Measurements from ENCODE around the gene PREX1. TPM values are rescaled to one million over a fixed set of nuclear protein-coding genes. Genes with fewer than 3 reads are reported as not detected.

The PREX1 gene
- total RNA-seq, 1 donor from 2014 or later = 235 TPM

DNA sequence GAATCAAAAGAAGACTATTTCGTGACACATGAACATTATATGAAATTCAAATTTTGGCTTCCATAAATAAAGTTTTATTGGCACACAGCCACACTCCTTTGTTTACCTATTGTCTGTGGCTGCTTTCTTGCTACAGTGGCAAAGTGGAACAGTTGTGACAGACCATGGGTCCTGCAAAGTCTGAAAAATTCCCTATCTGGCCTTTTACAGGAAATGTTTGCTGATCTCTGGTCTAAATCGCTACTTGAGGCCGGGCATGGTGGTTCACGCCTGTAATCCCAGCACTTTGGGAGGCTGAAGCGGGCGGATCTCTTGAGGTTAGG lies 23.1 kb upstream of the PREX1 start:
- peaks cover 7% of the 10 kb centered on the region for H3K4me1 Mint-ChIP-seq (ENCODE audit: low read depth, unreplicated experiment)
- H3K36me3 Mint-ChIP-seq (ENCODE audit: unreplicated experiment) = peaks cover 6% of the 10 kb centered on the region
- TF ChIP-seq, protein P1, sequence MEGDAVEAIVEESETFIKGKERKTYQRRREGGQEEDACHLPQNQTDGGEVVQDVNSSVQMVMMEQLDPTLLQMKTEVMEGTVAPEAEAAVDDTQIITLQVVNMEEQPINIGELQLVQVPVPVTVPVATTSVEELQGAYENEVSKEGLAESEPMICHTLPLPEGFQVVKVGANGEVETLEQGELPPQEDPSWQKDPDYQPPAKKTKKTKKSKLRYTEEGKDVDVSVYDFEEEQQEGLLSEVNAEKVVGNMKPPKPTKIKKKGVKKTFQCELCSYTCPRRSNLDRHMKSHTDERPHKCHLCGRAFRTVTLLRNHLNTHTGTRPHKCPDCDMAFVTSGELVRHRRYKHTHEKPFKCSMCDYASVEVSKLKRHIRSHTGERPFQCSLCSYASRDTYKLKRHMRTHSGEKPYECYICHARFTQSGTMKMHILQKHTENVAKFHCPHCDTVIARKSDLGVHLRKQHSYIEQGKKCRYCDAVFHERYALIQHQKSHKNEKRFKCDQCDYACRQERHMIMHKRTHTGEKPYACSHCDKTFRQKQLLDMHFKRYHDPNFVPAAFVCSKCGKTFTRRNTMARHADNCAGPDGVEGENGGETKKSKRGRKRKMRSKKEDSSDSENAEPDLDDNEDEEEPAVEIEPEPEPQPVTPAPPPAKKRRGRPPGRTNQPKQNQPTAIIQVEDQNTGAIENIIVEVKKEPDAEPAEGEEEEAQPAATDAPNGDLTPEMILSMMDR (IDR thresholded peaks at IDR 0.05; ENCODE audit: partially characterized antibody, unreplicated experiment) = no peak

DNA sequence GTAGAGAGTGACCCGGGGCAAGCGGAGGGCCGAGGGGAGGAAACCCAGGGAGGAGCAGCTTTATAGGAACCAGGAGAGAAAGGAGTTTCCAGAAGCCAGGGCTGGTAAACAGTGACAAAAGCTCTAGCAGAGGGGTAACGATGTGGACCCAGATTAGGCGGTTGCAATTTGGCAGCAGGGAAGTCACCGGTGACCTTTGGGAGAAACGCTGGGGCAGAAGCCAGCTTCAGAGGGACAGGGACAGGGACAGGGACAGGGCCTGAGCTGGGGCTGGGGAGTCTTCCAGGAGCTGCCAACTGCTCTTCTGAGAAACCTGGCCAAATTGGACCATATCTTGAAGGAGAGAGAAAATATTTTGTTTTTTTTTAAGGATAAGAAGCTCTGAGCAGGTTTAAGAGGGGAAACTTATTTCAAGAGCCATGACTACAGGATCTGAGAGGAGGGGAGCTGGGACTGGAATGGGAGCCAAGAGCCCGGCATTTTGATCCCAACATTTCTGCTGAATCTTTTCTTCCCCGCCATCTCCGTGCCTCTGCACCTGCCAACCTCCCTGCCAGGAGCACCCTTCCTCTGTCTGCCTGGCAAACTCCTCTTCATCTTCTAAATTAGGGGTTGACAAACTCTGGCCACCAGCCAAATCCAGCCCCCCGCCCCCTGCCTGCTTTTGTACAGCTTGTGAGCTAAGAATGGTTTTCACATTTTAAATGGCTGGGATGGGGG lies 22.6 kb upstream of the PREX1 start:
- Mint-ChIP-seq H3K4me1 (ENCODE audit: low read depth, unreplicated experiment) (peaks cover 7% of the 10 kb centered on the region), H3K9me3 (ENCODE audit: unreplicated experiment) (peaks cover 1% of the 10 kb centered on the region), H3K4me3 (ENCODE audit: unreplicated experiment) (no peak overlapping the region), H3K27ac (ENCODE audit: unreplicated experiment) (no peak overlapping the region), H3K36me3 (ENCODE audit: unreplicated experiment) (peaks cover 6% of the 10 kb centered on the region), H3K27me3 (ENCODE audit: unreplicated experiment) (peaks cover 4% of the 10 kb centered on the region)
- TF ChIP-seq, protein P1 (IDR thresholded peaks at IDR 0.05; ENCODE audit: partially characterized antibody, unreplicated experiment) = no peak
- DNase-seq = no peak

More for the DNA sequence above, 23.1 kb upstream of the PREX1 start:
- no peak for DNase-seq
- peaks cover 4% of the 10 kb centered on the region for H3K27me3 Mint-ChIP-seq (ENCODE audit: unreplicated experiment)
- peaks cover 1% of the 10 kb centered on the region for H3K9me3 Mint-ChIP-seq (ENCODE audit: unreplicated experiment)
- H3K27ac Mint-ChIP-seq (ENCODE audit: unreplicated experiment) = no peak overlapping the region
- no peak overlapping the region for H3K4me3 Mint-ChIP-seq (ENCODE audit: unreplicated experiment)

DNA sequence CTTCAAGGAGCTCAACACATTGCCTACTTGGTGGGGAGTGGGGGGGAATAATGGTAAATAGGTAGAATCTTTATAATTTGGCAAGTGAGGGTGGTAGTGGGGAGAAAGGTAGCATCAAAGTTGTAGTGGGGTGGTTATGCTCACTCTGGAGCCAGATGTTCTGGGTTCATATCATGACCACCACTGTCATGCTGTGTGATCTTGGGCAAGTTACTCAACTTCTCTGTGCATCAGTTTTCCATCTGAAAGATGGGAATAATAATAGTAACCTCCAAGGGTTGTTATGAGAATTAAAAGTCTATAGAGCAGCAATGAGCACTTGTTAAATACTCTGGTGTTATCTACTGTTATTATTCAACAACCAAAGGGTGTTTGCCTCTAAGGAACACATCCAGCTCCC lies 22.0 kb upstream of the PREX1 start:
- Mint-ChIP-seq H3K9me3 (ENCODE audit: unreplicated experiment) (peaks cover 1% of the 10 kb centered on the region), H3K27ac (ENCODE audit: unreplicated experiment) (no peak overlapping the region), H3K36me3 (ENCODE audit: unreplicated experiment) (peaks cover 6% of the 10 kb centered on the region), H3K4me3 (ENCODE audit: unreplicated experiment) (no peak overlapping the region), H3K27me3 (ENCODE audit: unreplicated experiment) (peaks cover 4% of the 10 kb centered on the region), H3K4me1 (ENCODE audit: low read depth, unreplicated experiment) (peaks cover 7% of the 10 kb centered on the region)
- TF ChIP-seq, protein P1 (IDR thresholded peaks at IDR 0.05; ENCODE audit: partially characterized antibody, unreplicated experiment) = no peak
- no peak for DNase-seq

DNA sequence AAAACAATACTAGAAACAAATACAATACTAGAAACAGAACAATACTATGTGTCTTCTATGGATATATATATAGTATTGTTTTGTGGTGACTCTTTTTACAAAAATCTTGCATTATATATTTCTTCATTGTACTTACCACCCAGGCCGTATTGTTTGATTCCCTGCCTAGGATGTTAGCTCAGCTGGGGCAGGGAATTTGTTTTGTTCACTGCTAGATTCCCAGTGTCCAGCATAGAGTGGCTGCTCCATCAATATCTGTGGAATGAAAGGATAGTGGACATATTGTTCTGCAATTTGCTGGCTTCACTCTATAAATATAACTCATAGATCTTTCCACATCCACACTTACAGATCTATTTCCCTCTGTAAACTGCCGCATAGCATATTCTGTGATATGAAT lies 21.5 kb upstream of the PREX1 start:
- Mint-ChIP-seq H3K27ac (ENCODE audit: unreplicated experiment) (no peak overlapping the region), H3K4me3 (ENCODE audit: unreplicated experiment) (no peak overlapping the region), H3K27me3 (ENCODE audit: unreplicated experiment) (peaks cover 4% of the 10 kb centered on the region), H3K9me3 (ENCODE audit: unreplicated experiment) (peaks cover 1% of the 10 kb centered on the region), H3K36me3 (ENCODE audit: unreplicated experiment) (peaks cover 6% of the 10 kb centered on the region), H3K4me1 (ENCODE audit: low read depth, unreplicated experiment) (peaks cover 7% of the 10 kb centered on the region)
- DNase-seq = no peak
- TF ChIP-seq, protein P1 (IDR thresholded peaks at IDR 0.05; ENCODE audit: partially characterized antibody, unreplicated experiment) = no peak

DNA sequence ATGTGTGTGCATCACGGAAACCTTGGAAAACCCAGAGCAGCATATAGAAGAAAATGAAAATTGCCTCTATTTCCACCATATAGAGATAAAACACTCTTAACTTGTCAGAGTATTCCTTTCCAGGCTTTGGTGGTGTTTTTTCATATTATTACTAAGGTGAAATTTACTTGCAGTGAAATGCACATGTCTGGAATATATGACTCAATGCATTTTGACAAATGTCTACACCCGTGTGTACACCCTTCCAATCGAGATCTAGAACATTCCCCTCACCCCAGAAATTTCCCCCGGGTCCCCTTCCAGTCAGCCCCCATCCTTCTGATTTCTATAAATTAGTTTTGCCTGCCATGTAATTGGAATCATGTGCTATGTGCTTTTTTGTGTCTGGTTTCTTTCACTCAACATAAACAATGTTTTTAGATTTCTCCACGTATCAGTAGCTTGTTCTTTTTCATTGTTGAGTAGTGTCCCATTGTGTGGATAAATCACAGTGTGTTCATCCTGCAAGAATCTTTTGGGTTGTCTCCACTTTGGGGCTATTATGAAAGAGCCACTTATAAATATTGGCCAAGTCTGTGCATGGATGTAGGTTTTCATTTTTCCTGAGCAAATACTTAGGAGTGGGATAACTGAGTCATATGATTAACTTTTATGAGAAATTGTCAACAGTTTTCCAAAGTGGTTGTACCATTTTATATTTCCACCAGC lies 19.9 kb upstream of the PREX1 start:
- Mint-ChIP-seq H3K27me3 (ENCODE audit: unreplicated experiment) (peaks cover 3% of the 10 kb centered on the region), H3K36me3 (ENCODE audit: unreplicated experiment) (peaks cover 6% of the 10 kb centered on the region), H3K9me3 (ENCODE audit: unreplicated experiment) (peaks cover 1% of the 10 kb centered on the region), H3K27ac (ENCODE audit: unreplicated experiment) (no peak overlapping the region), H3K4me3 (ENCODE audit: unreplicated experiment) (no peak overlapping the region), H3K4me1 (ENCODE audit: low read depth, unreplicated experiment) (peaks cover 4% of the 10 kb centered on the region)
- TF ChIP-seq, protein P1 (IDR thresholded peaks at IDR 0.05; ENCODE audit: partially characterized antibody, unreplicated experiment) = no peak
- DNase-seq = no peak
